TTC549 (cell line): ENCODE results near the gene MEIOSIN.
"Not testable (repeated sequence)": the region's sequence is repeated elsewhere in the genome, so short reads cannot be mapped to it uniquely, and the experiment has no call there.

Experiments
- FAIRE-seq: peaks from 2 replicates; lab custom pipeline; 2012; peaks lifted over from hg19 to GRCh38; lab: Jason Lieb, UNC

MEIOSIN gene

GRCh38 chr19:45717983-45718650 is 15.1 kb upstream of the MEIOSIN start:
- no peak for FAIRE-seq

- not testable (repeated sequence) for FAIRE-seq
Observed at GRCh38 chr19:45720065-45720464, 13.2 kb upstream of the MEIOSIN start.

DNA sequence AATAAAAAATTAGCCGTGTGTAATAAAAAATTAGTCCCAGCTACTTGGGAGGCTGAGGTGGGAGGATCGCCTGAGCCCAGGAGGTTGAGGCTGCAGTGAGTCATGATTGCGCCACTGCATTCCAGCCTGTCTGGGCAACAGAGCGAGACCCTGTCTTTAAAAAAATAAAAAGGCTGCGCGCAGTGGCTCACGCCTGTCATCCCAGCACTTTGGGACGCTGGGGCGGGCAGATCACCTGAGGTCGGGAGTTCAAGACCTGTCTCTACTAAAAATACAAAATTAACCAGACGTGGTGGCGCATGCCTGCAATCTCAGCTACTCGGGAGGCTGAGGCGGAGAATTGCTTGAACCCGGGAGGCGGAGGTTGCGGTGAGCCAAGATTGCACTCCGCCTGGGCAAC is 4.6 kb upstream of the MEIOSIN start:
- not testable (repeated sequence) for FAIRE-seq

GRCh38 chr19:45729800-45730290 is 3.4 kb upstream of the MEIOSIN start:
- FAIRE-seq = no peak

GRCh38 chr19:45730368-45731288 is 2.6 kb upstream of the MEIOSIN start, which contains the start of gene FBXO46:
Gene FBXO46, minus strand, starts transcription at chr19:45730896. Its CDS starts 17,401 bp downstream, at chr19:45713495.
- FAIRE-seq = peak; percentile 95

- FAIRE-seq = no peak
Observed at GRCh38 chr19:45739498-45740439, 6.5 kb downstream of the MEIOSIN start.

- FAIRE-seq = no peak
Observed at GRCh38 chr19:45742969-45743368, 9.7 kb downstream of the MEIOSIN start.

GRCh38 chr19:45745606-45746005 is 12.4 kb downstream of the MEIOSIN start:
- FAIRE-seq = no peak

DNA sequence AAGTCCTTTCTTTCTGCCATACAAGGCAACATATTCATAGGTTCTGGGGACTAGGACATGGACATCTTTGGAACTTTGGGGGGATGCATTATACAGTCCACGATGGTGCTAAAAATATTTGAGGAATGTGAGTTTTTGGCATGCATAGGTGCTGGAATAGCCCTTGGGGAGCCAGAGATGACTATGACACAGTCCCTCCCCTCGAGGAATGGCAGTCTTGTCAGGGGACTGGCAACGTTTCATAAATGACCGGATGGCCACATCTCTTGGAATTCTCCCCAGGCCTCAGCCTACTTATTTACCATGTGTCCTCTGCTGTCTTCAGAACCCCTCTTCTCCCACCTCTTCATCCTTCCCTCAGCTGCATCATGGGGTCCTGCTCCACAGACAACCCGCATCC is 13.6 kb downstream of the MEIOSIN start:
- no peak for FAIRE-seq

GRCh38 chr19:45747513-45747912 is 14.3 kb downstream of the MEIOSIN start:
- no peak for FAIRE-seq

- FAIRE-seq = not testable (repeated sequence)
Observed at GRCh38 chr19:45751483-45751882, 18.2 kb downstream of the MEIOSIN start.

DNA sequence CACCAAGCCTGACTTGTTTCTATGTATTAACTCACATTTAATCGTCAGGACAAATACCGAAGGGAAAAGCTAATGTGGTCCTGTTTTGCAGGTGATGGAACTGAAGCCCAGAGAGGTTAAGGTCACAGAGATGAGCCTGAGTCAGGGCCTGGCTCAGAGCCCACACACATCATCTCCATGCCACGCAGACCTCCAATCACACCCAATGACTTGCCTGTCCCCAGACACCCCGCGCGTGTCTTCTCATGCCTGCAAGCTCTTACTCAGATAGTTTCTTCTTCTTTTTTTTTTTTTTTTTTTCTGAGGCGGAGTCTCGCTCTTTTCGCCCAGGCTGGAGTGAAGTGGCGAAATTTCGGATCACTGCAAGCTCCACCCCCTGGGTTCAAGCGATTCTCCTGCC is 19.4 kb downstream of the MEIOSIN start:
- FAIRE-seq = no peak

- no peak for FAIRE-seq
Observed at GRCh38 chr19:45753548-45753947, 20.3 kb downstream of the MEIOSIN start.

DNA sequence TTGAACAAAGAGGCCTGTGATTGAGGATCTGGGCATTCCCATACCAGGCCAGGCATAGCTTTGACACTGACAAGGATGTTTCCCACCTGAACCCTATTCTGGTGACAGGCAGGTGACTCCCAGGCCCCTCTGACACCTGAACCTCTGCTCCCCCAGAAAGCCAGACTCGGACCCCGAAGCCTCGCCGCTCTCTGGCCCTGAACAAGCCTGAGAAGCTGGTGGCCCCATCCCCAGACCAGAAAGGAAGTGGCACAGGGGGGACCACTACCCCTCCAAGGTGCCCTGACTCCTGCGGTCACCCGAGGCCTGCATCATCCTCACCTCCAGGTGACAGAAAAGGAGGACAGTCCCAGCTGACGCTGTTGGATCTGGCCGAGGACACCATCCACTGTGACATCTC is 21.1 kb downstream of the MEIOSIN start:
- FAIRE-seq = no peak

DNA sequence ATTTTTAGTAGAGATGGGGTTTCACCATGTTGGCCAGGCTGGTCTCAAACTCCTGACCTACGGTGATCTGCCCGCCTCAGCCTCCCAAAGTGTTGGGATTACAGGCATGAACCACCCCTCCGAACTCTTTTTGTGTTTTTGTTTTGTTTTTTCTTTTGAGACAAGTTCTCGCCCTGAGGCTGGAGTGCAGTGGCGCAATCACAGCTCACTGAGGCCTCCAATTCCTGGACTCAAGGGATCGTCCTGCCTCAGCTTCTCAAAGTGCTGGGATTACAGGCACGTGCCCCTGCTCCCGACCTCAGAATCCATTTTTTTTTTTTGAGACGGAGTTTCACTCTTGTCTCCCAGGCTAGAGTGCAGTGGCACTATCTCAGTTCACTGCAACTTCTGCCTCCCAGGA is 24.5 kb downstream of the MEIOSIN start:
- no peak for FAIRE-seq

GRCh38 chr19:45758921-45759320 is 25.7 kb downstream of the MEIOSIN start:
- no peak for FAIRE-seq

DNA sequence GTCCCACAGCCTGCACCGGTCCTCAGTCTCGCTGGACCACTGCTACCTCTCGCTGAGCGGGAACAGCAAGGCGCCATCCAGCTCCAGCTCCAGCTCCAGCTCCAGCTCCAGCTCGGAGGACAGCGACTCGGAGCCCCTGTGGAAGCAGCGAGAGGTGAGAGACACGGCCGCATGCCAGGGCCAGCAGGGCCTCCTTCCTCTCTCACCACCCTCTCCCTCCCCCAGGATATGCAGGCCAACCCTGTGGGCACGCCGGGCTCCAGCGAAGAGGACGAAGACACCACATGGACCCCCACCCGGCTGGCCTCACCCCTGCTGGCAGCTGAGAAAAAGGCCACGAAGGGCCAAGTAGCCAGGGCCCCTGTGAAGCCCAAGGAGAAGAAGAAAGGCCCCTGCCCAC is 28.5 kb downstream of the MEIOSIN start:
- no peak for FAIRE-seq

GRCh38 chr19:45762870-45763631 is 29.8 kb downstream of the MEIOSIN start:
- FAIRE-seq = no peak

DNA sequence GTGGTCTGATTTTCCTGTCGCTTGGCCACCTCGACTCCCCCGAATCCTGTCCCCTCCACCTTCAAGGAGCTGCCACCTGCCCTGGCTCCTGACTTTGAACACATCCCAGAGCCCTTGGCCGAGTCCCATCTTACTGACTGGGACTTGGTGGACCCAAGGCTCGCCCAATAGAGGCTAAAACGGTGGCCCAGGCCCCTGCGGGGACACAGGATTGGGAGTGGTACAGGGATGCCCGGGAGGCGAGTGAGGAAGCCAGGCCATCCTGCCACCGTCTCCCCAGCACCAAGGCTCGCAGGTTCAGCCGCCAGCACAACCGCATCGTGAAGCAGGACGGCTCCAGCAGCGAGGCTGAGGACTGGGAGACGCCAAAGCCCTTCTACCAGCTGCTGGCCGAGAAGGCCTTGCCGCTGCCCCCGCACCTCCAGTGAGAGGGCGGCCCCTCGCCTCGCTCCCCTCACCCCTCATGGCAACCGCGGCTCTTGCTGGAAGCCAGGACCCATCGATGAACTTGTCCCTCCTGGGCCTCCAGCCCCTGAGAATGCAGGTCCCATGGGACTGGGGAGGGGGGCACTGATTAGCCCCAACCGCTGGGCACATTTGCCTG is 30.6 kb downstream of the MEIOSIN start:
- FAIRE-seq = no peak

DNA sequence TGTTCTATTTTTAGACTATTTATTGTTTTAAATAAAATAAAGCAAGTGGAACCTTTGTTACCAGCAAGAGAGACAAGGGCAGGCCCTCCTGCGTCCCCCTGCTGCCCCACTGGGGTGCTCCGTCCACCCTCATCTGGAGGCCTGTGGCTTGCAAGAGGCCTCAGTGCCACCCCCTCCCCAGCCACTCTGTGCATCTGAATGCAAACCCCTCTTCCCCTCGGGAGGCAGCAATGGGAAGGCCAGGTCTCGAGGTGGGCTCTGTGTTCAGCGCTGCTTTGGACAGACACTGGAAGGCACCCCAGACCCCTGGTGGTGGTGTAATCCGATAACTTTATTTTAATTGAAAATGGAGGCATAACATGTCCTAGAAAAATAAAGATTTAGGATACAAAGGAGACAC is 31.2 kb downstream of the MEIOSIN start:
- no peak for FAIRE-seq
